HepG2 (cell line): ENCODE measurements around the gene ACOT6. TPM values are rescaled to one million over a fixed set of nuclear protein-coding genes. Genes with fewer than 3 reads are reported as not detected.
A peak's percentile ranks its signal among the peaks of the same experiment; 100 is the strongest.

ENCODE experiments used
- GABPB1 ChIP-seq: IDR thresholded peaks from 2 replicates; pipeline ENCODE4 v1.6.1; 2016; ENCODE audit warnings: mild to moderate bottlenecking, missing genetic modification reagents, moderate library complexity, missing compliant biosample characterization
- ISX ChIP-seq: sonication (generic); formaldehyde crosslinking; conservative IDR thresholded peaks from 2 replicates; pipeline ENCODE4 v1.5.0; 2020; ENCODE audit warnings: missing genetic modification reagents
- KDM5A ChIP-seq: fragments of 200-600 bp; sonication (generic); IDR thresholded peaks from 2 replicates; pipeline ENCODE4 v1.7.0; 2018; ENCODE audit warnings: antibody characterized with exemption, mild to moderate bottlenecking, low read length, borderline replicate concordance
- MYC ChIP-seq: sonication (generic); formaldehyde crosslinking; IDR thresholded peaks from 2 replicates; pipeline ENCODE4 v1.9.0; 2021; ENCODE audit warnings: missing genetic modification reagents, borderline replicate concordance
- NR2C2 ChIP-seq: sonication (generic); formaldehyde crosslinking; IDR thresholded peaks from 2 replicates; pipeline ENCODE4 v1.4.0; 2020; ENCODE audit warnings: missing genetic modification reagents, mild to moderate bottlenecking, moderate library complexity, borderline replicate concordance
- SMAD3 ChIP-seq: sonication (generic); formaldehyde crosslinking; IDR thresholded peaks from 2 replicates; pipeline ENCODE4 v1.4.0; 2020; ENCODE audit warnings: missing genetic modification reagents
- SP2 ChIP-seq: sonication (generic); formaldehyde crosslinking; IDR thresholded peaks from 2 replicates; pipeline ENCODE4 v1.5.1; 2020; ENCODE audit warnings: mild to moderate bottlenecking, missing genetic modification reagents
- TP53 ChIP-seq: sonication (generic); formaldehyde crosslinking; conservative IDR thresholded peaks from 2 replicates; pipeline ENCODE4 v1.4.0; 2020; ENCODE audit warnings: missing genetic modification reagents
- TSC22D2 ChIP-seq: sonication (generic); formaldehyde crosslinking; IDR thresholded peaks from 2 replicates; pipeline ENCODE4 v1.5.1; 2020; ENCODE audit warnings: missing genetic modification reagents, mild to moderate bottlenecking, borderline replicate concordance
- YEATS4 ChIP-seq: sonication (generic); formaldehyde crosslinking; IDR thresholded peaks from 2 replicates; pipeline ENCODE4 v1.4.0; 2020; ENCODE audit warnings: missing genetic modification reagents, borderline replicate concordance
- ZBTB20 ChIP-seq: sonication (generic); formaldehyde crosslinking; IDR thresholded peaks from 2 replicates; pipeline ENCODE4 v1.8.1; 2023; ENCODE audit warnings: missing genetic modification reagents, low read depth, mild to moderate bottlenecking, borderline replicate concordance
- ZFX ChIP-seq: sonication (generic); formaldehyde crosslinking; IDR thresholded peaks from 2 replicates; pipeline ENCODE4 v1.4.0; 2020; ENCODE audit warnings: mild to moderate bottlenecking, low read depth, missing genetic modification reagents, moderate library complexity
- polyA plus RNA-seq, 8 experiments: library from polyadenylated mRNA; depleted of rRNA in 3 of 8; stranded (reverse) in 7 of 8; unstranded in 1 of 8; fragments of >200 nt; fragmentation: Illumina TruSeq in 4 of 8; extraction: Trizol in 4 of 8; gene quantifications; 2 replicates each; pipeline versions ENCODE4 v1.2.1 to v1.2.3, GENCODE V29; 2011 to 2016; ENCODE audit warnings: low read depth in 4 of 8, missing spikeins in 1 of 8, mixed read lengths in 1 of 8; ENCODE audit not compliant: insufficient read depth in 1 of 8
- total RNA-seq, 5 experiments: library from RNA; depleted of rRNA; stranded (reverse); fragments of >200 nt; fragmentation: Illumina TruSeq; extraction: Trizol; gene quantifications; 2 replicates each; pipeline ENCODE4 v1.2.3, GENCODE V29; 2016; ENCODE audit warnings: low read depth in 1 of 5
- TF ChIP-seq, protein P1 (sequence below), 2 experiments: sonication (generic) in 1 of 2; formaldehyde crosslinking in 1 of 2; IDR thresholded peaks; 2 replicates each; pipeline versions ENCODE4 v1.4.0 to v1.6.1; 2018 to 2020; ENCODE audit warnings: missing genetic modification reagents in 2 of 2, borderline replicate concordance in 1 of 2, low read depth in 1 of 2, mild to moderate bottlenecking in 1 of 2, missing biosample characterization in 1 of 2
- TF ChIP-seq, protein P2 (sequence below): sonication (generic); formaldehyde crosslinking; IDR thresholded peaks from 2 replicates; pipeline ENCODE4 v1.4.0; 2020; ENCODE audit warnings: mild to moderate bottlenecking, missing genetic modification reagents, borderline replicate concordance
- TF ChIP-seq, protein P3 (sequence below): sonication (generic); formaldehyde crosslinking; IDR thresholded peaks from 2 replicates; pipeline ENCODE4 v1.4.0; 2020; ENCODE audit warnings: mild to moderate bottlenecking, missing genetic modification reagents
- TF ChIP-seq, protein P4 (sequence below): sonication (generic); IDR thresholded peaks from 2 replicates; pipeline ENCODE4 v1.6.1; 2016; ENCODE audit warnings: low read depth, borderline replicate concordance
- TF ChIP-seq, protein P5 (sequence below): IDR thresholded peaks from 2 replicates; pipeline ENCODE4 v1.6.1; 2012; ENCODE audit warnings: inconsistent platforms
- TF ChIP-seq, protein P6 (sequence below): IDR thresholded peaks from 2 replicates; pipeline ENCODE4 v1.6.1; 2016
- TF ChIP-seq, protein P7 (sequence below): IDR thresholded peaks from 2 replicates; pipeline ENCODE4 v1.6.1; 2016; ENCODE audit warnings: low read depth, borderline replicate concordance

Gene ACOT6
- total and polyA plus RNA-seq, 2 of the 13 experiments (the other 11 are each of a cell fraction or from before 2014, with no cell fraction given), result 0.15 to 0.27 TPM

DNA sequence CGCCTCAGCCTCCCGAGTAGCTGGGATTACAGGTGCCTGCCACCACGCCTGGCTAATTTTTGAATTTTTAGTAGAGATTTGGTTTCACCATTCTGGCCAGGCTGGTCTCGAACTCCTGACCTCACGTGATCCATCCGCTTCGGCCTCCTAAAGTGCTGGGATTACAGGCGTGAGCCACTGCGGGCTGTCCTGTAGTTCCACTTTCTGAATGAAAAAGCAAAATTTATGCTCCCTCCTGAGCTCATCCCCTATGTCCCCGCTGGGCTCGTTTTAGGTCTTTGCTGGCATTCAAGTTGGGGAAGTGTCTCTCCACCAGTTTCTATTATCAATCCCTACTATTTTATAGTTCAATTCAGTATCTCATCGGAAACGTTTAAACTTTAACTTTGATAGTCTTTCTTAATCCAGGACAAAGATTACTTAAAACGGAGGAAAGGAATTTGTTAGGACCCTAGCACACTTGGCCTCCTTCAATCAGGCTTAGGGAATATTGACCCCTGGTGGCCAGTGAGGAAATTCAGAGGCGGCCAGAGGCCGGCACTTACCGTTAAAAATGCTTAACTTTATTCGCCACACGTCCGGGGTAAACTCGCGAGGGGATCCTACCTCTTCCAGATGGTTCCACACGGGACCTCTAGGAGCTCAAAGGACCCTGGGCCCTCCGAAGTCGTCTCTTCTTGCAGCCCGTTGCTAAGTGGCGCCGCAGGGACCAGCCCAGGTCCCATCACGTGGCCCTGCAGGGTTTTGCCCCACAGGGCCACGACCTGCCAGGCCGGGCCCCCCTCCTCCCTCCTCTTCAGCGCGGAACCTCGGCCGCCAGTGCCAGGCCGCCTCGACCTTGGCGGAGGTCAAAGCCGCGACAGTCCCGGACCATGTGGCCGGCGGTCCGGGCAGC, 21.0 kb downstream of the ACOT6 start (continued):
- TF ChIP-seq, protein P1, sequence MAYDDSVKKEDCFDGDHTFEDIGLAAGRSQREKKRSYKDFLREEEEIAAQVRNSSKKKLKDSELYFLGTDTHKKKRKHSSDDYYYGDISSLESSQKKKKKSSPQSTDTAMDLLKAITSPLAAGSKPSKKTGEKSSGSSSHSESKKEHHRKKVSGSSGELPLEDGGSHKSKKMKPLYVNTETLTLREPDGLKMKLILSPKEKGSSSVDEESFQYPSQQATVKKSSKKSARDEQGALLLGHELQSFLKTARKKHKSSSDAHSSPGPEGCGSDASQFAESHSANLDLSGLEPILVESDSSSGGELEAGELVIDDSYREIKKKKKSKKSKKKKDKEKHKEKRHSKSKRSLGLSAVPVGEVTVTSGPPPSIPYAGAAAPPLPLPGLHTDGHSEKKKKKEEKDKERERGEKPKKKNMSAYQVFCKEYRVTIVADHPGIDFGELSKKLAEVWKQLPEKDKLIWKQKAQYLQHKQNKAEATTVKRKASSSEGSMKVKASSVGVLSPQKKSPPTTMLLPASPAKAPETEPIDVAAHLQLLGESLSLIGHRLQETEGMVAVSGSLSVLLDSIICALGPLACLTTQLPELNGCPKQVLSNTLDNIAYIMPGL (CRISPR knock-in tag; IDR thresholded peaks at IDR 0.05; ENCODE audit: borderline replicate concordance in 1 of 2, low read depth in 1 of 2), result peak; percentile 68 to 69; a peak in 3 of 4 replicates
- TF ChIP-seq, protein P2, sequence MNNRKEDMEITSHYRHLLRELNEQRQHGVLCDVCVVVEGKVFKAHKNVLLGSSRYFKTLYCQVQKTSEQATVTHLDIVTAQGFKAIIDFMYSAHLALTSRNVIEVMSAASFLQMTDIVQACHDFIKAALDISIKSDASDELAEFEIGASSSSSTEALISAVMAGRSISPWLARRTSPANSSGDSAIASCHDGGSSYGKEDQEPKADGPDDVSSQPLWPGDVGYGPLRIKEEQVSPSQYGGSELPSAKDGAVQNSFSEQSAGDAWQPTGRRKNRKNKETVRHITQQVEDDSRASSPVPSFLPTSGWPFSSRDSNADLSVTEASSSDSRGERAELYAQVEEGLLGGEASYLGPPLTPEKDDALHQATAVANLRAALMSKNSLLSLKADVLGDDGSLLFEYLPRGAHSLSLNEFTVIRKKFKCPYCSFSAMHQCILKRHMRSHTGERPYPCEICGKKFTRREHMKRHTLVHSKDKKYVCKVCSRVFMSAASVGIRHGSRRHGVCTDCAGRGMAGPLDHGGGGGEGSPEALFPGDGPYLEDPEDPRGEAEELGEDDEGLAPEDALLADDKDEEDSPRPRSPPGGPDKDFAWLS (CRISPR knock-in tag), result no peak
- TF ChIP-seq, protein P3, sequence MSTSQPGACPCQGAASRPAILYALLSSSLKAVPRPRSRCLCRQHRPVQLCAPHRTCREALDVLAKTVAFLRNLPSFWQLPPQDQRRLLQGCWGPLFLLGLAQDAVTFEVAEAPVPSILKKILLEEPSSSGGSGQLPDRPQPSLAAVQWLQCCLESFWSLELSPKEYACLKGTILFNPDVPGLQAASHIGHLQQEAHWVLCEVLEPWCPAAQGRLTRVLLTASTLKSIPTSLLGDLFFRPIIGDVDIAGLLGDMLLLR (CRISPR knock-in tag), result no peak
- TF ChIP-seq, protein P4, sequence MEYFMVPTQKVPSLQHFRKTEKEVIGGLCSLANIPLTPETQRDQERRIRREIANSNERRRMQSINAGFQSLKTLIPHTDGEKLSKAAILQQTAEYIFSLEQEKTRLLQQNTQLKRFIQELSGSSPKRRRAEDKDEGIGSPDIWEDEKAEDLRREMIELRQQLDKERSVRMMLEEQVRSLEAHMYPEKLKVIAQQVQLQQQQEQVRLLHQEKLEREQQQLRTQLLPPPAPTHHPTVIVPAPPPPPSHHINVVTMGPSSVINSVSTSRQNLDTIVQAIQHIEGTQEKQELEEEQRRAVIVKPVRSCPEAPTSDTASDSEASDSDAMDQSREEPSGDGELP, result no peak
- TF ChIP-seq, protein P5, sequence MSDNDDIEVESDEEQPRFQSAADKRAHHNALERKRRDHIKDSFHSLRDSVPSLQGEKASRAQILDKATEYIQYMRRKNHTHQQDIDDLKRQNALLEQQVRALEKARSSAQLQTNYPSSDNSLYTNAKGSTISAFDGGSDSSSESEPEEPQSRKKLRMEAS, result peak; percentile 49; the same call in 1 of the 2 replicates
- TF ChIP-seq, protein P6, sequence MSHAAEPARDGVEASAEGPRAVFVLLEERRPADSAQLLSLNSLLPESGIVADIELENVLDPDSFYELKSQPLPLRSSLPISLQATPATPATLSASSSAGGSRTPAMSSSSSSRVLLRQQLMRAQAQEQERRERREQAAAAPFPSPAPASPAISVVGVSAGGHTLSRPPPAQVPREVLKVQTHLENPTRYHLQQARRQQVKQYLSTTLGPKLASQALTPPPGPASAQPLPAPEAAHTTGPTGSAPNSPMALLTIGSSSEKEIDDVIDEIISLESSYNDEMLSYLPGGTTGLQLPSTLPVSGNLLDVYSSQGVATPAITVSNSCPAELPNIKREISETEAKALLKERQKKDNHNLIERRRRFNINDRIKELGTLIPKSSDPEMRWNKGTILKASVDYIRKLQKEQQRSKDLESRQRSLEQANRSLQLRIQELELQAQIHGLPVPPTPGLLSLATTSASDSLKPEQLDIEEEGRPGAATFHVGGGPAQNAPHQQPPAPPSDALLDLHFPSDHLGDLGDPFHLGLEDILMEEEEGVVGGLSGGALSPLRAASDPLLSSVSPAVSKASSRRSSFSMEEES, result 0 out of 2 replicates have a peak, but pooled peaks have one; percentile 12
- TF ChIP-seq ISX (CRISPR knock-in tag), result no peak
- TF ChIP-seq GABPB1 (CRISPR knock-in tag), result peak; percentile 57; the same call in 1 of the 2 replicates
- TF ChIP-seq SP2 (CRISPR knock-in tag), result no peak; the same call in 1 of the 2 replicates
- no peak for TF ChIP-seq TSC22D2 (CRISPR knock-in tag)
- TF ChIP-seq ZFX, result peak; percentile 67
- TF ChIP-seq SMAD3 (CRISPR knock-in tag), result 0 out of 2 replicates have a peak, but pooled peaks have one; percentile 16
- TF ChIP-seq YEATS4 (CRISPR knock-in tag), result peak; percentile 48; the same call in 1 of the 2 replicates
- no peak for TF ChIP-seq TP53
- TF ChIP-seq, protein P7, sequence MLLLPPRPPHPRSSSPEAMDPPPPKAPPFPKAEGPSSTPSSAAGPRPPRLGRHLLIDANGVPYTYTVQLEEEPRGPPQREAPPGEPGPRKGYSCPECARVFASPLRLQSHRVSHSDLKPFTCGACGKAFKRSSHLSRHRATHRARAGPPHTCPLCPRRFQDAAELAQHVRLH (CRISPR knock-in tag), result peak; percentile 31; the same call in 1 of the 2 replicates
- peak; percentile 44; the same call in 1 of the 2 replicates for TF ChIP-seq KDM5A
- TF ChIP-seq MYC, result peak; percentile 73
- TF ChIP-seq NR2C2 (CRISPR knock-in tag), result 0 out of 2 replicates have a peak, but pooled peaks have one; percentile 1
- TF ChIP-seq ZBTB20 (CRISPR knock-in tag), result 0 out of 2 replicates have a peak, but pooled peaks have one; percentile 30
- TF ChIP-seq, all 625 proteins: peak for 46
